ENCODE data around the gene OR7A10. TPM values are rescaled to one million over a fixed set of nuclear protein-coding genes. Genes with fewer than 3 reads are reported as not detected.
"Not testable (repeated sequence)": the region's sequence is repeated elsewhere in the genome, so short reads cannot be mapped to it uniquely, and the experiment has no call there.

OR7A10 gene
- total RNA-seq, 1 experiment from 2014 or later, result not detected

GRCh38 chr19:14814982-14815652 is 33.6 kb downstream of the OR7A10 start:
- Histone ChIP-seq H3K36me3 (ENCODE audit: insufficient read depth, low read length) (no peaks in the 10 kb centered on the region), H3K27ac (ENCODE audit: low read length) (no peak overlapping the region), H3K4me1 (ENCODE audit: low read length) (no peaks in the 10 kb centered on the region), H3K4me3 (ENCODE audit: low read length) (no peak overlapping the region), H3K27me3 (ENCODE audit: low read length) (no peaks in the 10 kb centered on the region), H3K4me2 (ENCODE audit: low read depth, low read length, poor library complexity, severe bottlenecking) (no peak overlapping the region), H4K20me1 (ENCODE audit: insufficient read depth, low read depth, low read length) (no peaks in the 10 kb centered on the region), H2AFZ (ENCODE audit: low read length) (no peak overlapping the region), H3K9me3 (ENCODE audit: low read length) (no peaks in the 10 kb centered on the region), H3K9ac (ENCODE audit: low read length) (no peak overlapping the region), H3K79me2 (ENCODE audit: low read length) (no peaks in the 10 kb centered on the region), H3K9me2 (replicated peaks; ENCODE audit: insufficient read depth, low read length) (no peaks in the 10 kb centered on the region)
- DNase-seq, result no peak

GRCh38 chr19:14809272-14810057 is 39.3 kb downstream of the OR7A10 start:
- H3K4me3 ChIP-seq (ENCODE audit: low read length), result no peak overlapping the region
- no peaks in the 10 kb centered on the region for H3K4me1 ChIP-seq (ENCODE audit: low read length)
- H3K9me2 ChIP-seq (replicated peaks; ENCODE audit: insufficient read depth, low read length), result no peaks in the 10 kb centered on the region
- H2AFZ ChIP-seq (ENCODE audit: low read length), result no peak overlapping the region
- H3K36me3 ChIP-seq (ENCODE audit: insufficient read depth, low read length), result no peaks in the 10 kb centered on the region
- H3K9ac ChIP-seq (ENCODE audit: low read length), result no peak overlapping the region
- H3K27ac ChIP-seq (ENCODE audit: low read length), result no peak overlapping the region
- H3K9me3 ChIP-seq (ENCODE audit: low read length), result no peaks in the 10 kb centered on the region
- no peak for DNase-seq
- H4K20me1 ChIP-seq (ENCODE audit: insufficient read depth, low read depth, low read length), result no peaks in the 10 kb centered on the region
- H3K27me3 ChIP-seq (ENCODE audit: low read length), result no peaks in the 10 kb centered on the region
- no peaks in the 10 kb centered on the region for H3K79me2 ChIP-seq (ENCODE audit: low read length)
- no peak overlapping the region for H3K4me2 ChIP-seq (ENCODE audit: low read depth, low read length, poor library complexity, severe bottlenecking)

GRCh38 chr19:14804765-14805164 is 44.0 kb downstream of the OR7A10 start:
- Histone ChIP-seq H3K36me3 (ENCODE audit: insufficient read depth, low read length) (no peaks in the 10 kb centered on the region), H3K9me2 (replicated peaks; ENCODE audit: insufficient read depth, low read length) (no peaks in the 10 kb centered on the region), H3K9ac (ENCODE audit: low read length) (no peak overlapping the region), H2AFZ (ENCODE audit: low read length) (no peak overlapping the region), H3K9me3 (ENCODE audit: low read length) (no peaks in the 10 kb centered on the region), H3K4me2 (ENCODE audit: low read depth, low read length, poor library complexity, severe bottlenecking) (no peak overlapping the region), H4K20me1 (ENCODE audit: insufficient read depth, low read depth, low read length) (no peaks in the 10 kb centered on the region), H3K27ac (ENCODE audit: low read length) (no peak overlapping the region), H3K27me3 (ENCODE audit: low read length) (no peaks in the 10 kb centered on the region), H3K4me1 (ENCODE audit: low read length) (no peaks in the 10 kb centered on the region), H3K4me3 (ENCODE audit: low read length) (no peak overlapping the region), H3K79me2 (ENCODE audit: low read length) (no peaks in the 10 kb centered on the region)
- DNase-seq, result no peak

- Histone ChIP-seq H3K27ac (ENCODE audit: low read length) (no peak overlapping the region), H3K9me2 (replicated peaks; ENCODE audit: insufficient read depth, low read length) (no peaks in the 10 kb centered on the region), H3K36me3 (ENCODE audit: insufficient read depth, low read length) (no peaks in the 10 kb centered on the region), H3K4me3 (ENCODE audit: low read length) (no peak overlapping the region), H3K4me1 (ENCODE audit: low read length) (no peaks in the 10 kb centered on the region), H2AFZ (ENCODE audit: low read length) (no peak overlapping the region), H3K9me3 (ENCODE audit: low read length) (no peaks in the 10 kb centered on the region), H3K4me2 (ENCODE audit: low read depth, low read length, poor library complexity, severe bottlenecking) (no peak overlapping the region), H3K9ac (ENCODE audit: low read length) (no peak overlapping the region), H3K79me2 (ENCODE audit: low read length) (no peaks in the 10 kb centered on the region), H3K27me3 (ENCODE audit: low read length) (no peaks in the 10 kb centered on the region), H4K20me1 (ENCODE audit: insufficient read depth, low read depth, low read length) (no peaks in the 10 kb centered on the region)
- no peak for DNase-seq
These were observed 50.0 kb downstream of the OR7A10 start for GRCh38 chr19:14798760-14799159.

GRCh38 chr19:14796021-14796420 is 52.7 kb downstream of the OR7A10 start:
- Histone ChIP-seq H3K4me2 (ENCODE audit: low read depth, low read length, poor library complexity, severe bottlenecking) (no peak overlapping the region), H3K4me3 (ENCODE audit: low read length) (no peak overlapping the region), H3K79me2 (ENCODE audit: low read length) (no peaks in the 10 kb centered on the region), H3K4me1 (ENCODE audit: low read length) (no peaks in the 10 kb centered on the region), H2AFZ (ENCODE audit: low read length) (no peak overlapping the region), H3K9me3 (ENCODE audit: low read length) (no peaks in the 10 kb centered on the region), H3K27ac (ENCODE audit: low read length) (no peak overlapping the region), H3K27me3 (ENCODE audit: low read length) (no peaks in the 10 kb centered on the region), H3K9me2 (replicated peaks; ENCODE audit: insufficient read depth, low read length) (no peaks in the 10 kb centered on the region), H3K36me3 (ENCODE audit: insufficient read depth, low read length) (no peaks in the 10 kb centered on the region), H4K20me1 (ENCODE audit: insufficient read depth, low read depth, low read length) (no peaks in the 10 kb centered on the region), H3K9ac (ENCODE audit: low read length) (no peak overlapping the region)
- no peak for DNase-seq

- DNase-seq, result no peak
- H3K4me1 ChIP-seq (ENCODE audit: low read length), result no peaks in the 10 kb centered on the region
- H3K27me3 ChIP-seq (ENCODE audit: low read length), result no peaks in the 10 kb centered on the region
- no peak overlapping the region for H2AFZ ChIP-seq (ENCODE audit: low read length)
- H3K9ac ChIP-seq (ENCODE audit: low read length), result no peak overlapping the region
- no peak overlapping the region for H3K27ac ChIP-seq (ENCODE audit: low read length)
- H3K79me2 ChIP-seq (ENCODE audit: low read length), result no peaks in the 10 kb centered on the region
- no peaks in the 10 kb centered on the region for H4K20me1 ChIP-seq (ENCODE audit: insufficient read depth, low read depth, low read length)
- H3K4me3 ChIP-seq (ENCODE audit: low read length), result no peak overlapping the region
- H3K36me3 ChIP-seq (ENCODE audit: insufficient read depth, low read length), result no peaks in the 10 kb centered on the region
- H3K4me2 ChIP-seq (ENCODE audit: low read depth, low read length, poor library complexity, severe bottlenecking), result no peak overlapping the region
- no peaks in the 10 kb centered on the region for H3K9me3 ChIP-seq (ENCODE audit: low read length)
- H3K9me2 ChIP-seq (replicated peaks; ENCODE audit: insufficient read depth, low read length), result no peaks in the 10 kb centered on the region
These were observed 53.5 kb downstream of the OR7A10 start for GRCh38 chr19:14795078-14795721.

DNA sequence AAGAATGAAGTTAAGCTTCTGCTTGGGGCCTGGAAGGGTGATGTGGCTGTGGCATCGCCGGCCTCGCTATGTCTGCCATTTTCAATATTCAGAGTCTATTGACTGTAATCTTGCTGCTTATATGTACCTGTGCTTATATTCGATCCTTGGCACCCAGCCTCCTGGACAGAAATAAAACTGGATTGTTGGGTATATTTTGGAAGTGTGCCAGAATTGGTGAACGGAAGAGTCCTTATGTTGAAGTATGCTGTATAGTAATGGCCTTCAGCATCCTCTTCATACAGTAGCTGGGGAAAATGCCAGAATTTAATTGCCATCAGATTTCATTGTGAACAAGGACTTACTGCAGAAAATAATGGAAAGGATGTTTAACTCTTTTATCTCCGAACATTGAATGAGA is 56.5 kb downstream of the OR7A10 start:
- H3K9ac ChIP-seq (ENCODE audit: low read length); H3K4me3 ChIP-seq (ENCODE audit: low read length): not testable (repeated sequence)

More for the DNA sequence above, 56.5 kb downstream of the OR7A10 start:
- H3K9me2 ChIP-seq (replicated peaks; ENCODE audit: insufficient read depth, low read length); H3K4me2 ChIP-seq (ENCODE audit: low read depth, low read length, poor library complexity, severe bottlenecking); H3K79me2 ChIP-seq (ENCODE audit: low read length); DNase-seq; H3K27ac ChIP-seq (ENCODE audit: low read length); H3K27me3 ChIP-seq (ENCODE audit: low read length); H3K4me1 ChIP-seq (ENCODE audit: low read length); H3K36me3 ChIP-seq (ENCODE audit: insufficient read depth, low read length); H2AFZ ChIP-seq (ENCODE audit: low read length); H4K20me1 ChIP-seq (ENCODE audit: insufficient read depth, low read depth, low read length); H3K9me3 ChIP-seq (ENCODE audit: low read length): not testable (repeated sequence)

Data from Karpas-422 (cell line).